Measurements from ENCODE around the gene OTOG. TPM values are rescaled to one million over a fixed set of nuclear protein-coding genes. Genes with fewer than 3 reads are reported as not detected.

OTOG gene
- total RNA-seq, 6 experiments from 2014 or later: not detected

GRCh38 chr11:17691976-17692375 lies 144.9 kb downstream of the OTOG start:
- Histone ChIP-seq H3K27ac (no peak overlapping the region), H3K4me1 (no peaks in the 10 kb centered on the region), H3K27me3 (peaks cover 0 to 5% of the 10 kb centered on the region in 2 donors), H3K36me3 (no peaks in the 10 kb centered on the region), H3K9me3 (no peaks in the 10 kb centered on the region), H3K4me3 (no peak overlapping the region)
- DNase-seq: no peak
- WGBS (ENCODE audit: insufficient coverage, low coverage, low lambda C conversion rate, missing lambda C conversion rate): 32% methylated on average over 10 of the region's 10 CpGs
- TF ChIP-seq, protein P1, sequence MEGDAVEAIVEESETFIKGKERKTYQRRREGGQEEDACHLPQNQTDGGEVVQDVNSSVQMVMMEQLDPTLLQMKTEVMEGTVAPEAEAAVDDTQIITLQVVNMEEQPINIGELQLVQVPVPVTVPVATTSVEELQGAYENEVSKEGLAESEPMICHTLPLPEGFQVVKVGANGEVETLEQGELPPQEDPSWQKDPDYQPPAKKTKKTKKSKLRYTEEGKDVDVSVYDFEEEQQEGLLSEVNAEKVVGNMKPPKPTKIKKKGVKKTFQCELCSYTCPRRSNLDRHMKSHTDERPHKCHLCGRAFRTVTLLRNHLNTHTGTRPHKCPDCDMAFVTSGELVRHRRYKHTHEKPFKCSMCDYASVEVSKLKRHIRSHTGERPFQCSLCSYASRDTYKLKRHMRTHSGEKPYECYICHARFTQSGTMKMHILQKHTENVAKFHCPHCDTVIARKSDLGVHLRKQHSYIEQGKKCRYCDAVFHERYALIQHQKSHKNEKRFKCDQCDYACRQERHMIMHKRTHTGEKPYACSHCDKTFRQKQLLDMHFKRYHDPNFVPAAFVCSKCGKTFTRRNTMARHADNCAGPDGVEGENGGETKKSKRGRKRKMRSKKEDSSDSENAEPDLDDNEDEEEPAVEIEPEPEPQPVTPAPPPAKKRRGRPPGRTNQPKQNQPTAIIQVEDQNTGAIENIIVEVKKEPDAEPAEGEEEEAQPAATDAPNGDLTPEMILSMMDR (IDR thresholded peaks at IDR 0.05): no peak
- no peak for TF ChIP-seq POLR2A (IDR thresholded peaks at IDR 0.05)
- intact Hi-C loops (cut with DNase I): no loop called here
- ATAC-seq: no peak

- no peak for ATAC-seq
- no peak overlapping the region for H3K27ac ChIP-seq
- H3K9me3 ChIP-seq: no peaks in the 10 kb centered on the region
- no peaks in the 10 kb centered on the region for H3K4me1 ChIP-seq
- no peak overlapping the region for H3K4me3 ChIP-seq
- DNase-seq: no peak
- TF ChIP-seq, protein P1 (IDR thresholded peaks at IDR 0.05): no peak
- no peak for TF ChIP-seq POLR2A (IDR thresholded peaks at IDR 0.05)
- peaks cover 0 to 5% of the 10 kb centered on the region in 2 donors for H3K27me3 ChIP-seq
- intact Hi-C loops (cut with DNase I): no loop called here
- 32% methylated on average over 3 of the region's 7 CpGs for WGBS (ENCODE audit: insufficient coverage, low coverage, low lambda C conversion rate, missing lambda C conversion rate)
- H3K36me3 ChIP-seq: no peaks in the 10 kb centered on the region
Observed at GRCh38 chr11:17692931-17693330, 145.9 kb downstream of the OTOG start.

- ATAC-seq: no peak
- Histone ChIP-seq H3K4me3 (no peak overlapping the region), H3K9me3 (no peaks in the 10 kb centered on the region), H3K4me1 (no peaks in the 10 kb centered on the region), H3K27me3 (peaks cover 0 to 5% of the 10 kb centered on the region in 2 donors), H3K36me3 (no peaks in the 10 kb centered on the region), H3K27ac (no peak overlapping the region)
- TF ChIP-seq, protein P1 (IDR thresholded peaks at IDR 0.05): no peak
- no peak for TF ChIP-seq POLR2A (IDR thresholded peaks at IDR 0.05)
- WGBS (ENCODE audit: insufficient coverage, low coverage, low lambda C conversion rate, missing lambda C conversion rate): 39% methylated on average over 4 of the region's 4 CpGs
- intact Hi-C loops (cut with DNase I): no loop called here
- DNase-seq: no peak
Observed at GRCh38 chr11:17693531-17693930, 146.5 kb downstream of the OTOG start.

GRCh38 chr11:17694494-17695110 lies 147.5 kb downstream of the OTOG start:
- H3K27ac ChIP-seq: no peak overlapping the region
- H3K4me1 ChIP-seq: no peaks in the 10 kb centered on the region
- WGBS (ENCODE audit: insufficient coverage, low coverage, low lambda C conversion rate, missing lambda C conversion rate): 74% methylated on average over 6 of the region's 10 CpGs
- peaks cover 0 to 5% of the 10 kb centered on the region in 2 donors for H3K27me3 ChIP-seq
- no peaks in the 10 kb centered on the region for H3K36me3 ChIP-seq
- intact Hi-C loops (cut with DNase I): no loop called here
- H3K4me3 ChIP-seq: no peak overlapping the region
- TF ChIP-seq, protein P1 (IDR thresholded peaks at IDR 0.05): no peak
- TF ChIP-seq POLR2A (IDR thresholded peaks at IDR 0.05): no peak
- H3K9me3 ChIP-seq: no peaks in the 10 kb centered on the region
- ATAC-seq: no peak
- DNase-seq: no peak
